Activated CD8-positive, alpha-beta memory T cell treated with anti-CD3 and anti-CD28 coated beads for 36 hours (primary cell): ENCODE results near the gene PLA2G1B. TPM values are rescaled to one million over a fixed set of nuclear protein-coding genes. Genes with fewer than 3 reads are reported as not detected.

Experiments
- CTCF ChIA-PET: fragments of 350-600 bp; sonication (Branson Sonifier 250); formaldehyde crosslinking; loops from one replicate; lab custom pipeline; 2021; ENCODE audit warnings: antibody characterized with exemption; lab: Charles Lee
- POLR2A ChIA-PET: fragments of 350-600 bp; sonication (Branson Sonifier 250); formaldehyde crosslinking; loops from one replicate; lab custom pipeline; 2021; ENCODE audit warnings: antibody characterized with exemption; lab: Charles Lee
- total RNA-seq, 2 experiments: library from RNA; stranded (reverse); gene quantifications; one replicate each; pipeline ENCODE4 v1.2.3, GENCODE V29; 2021

The PLA2G1B gene
- total RNA-seq, 2 experiments from 2014 or later = not detected

DNA sequence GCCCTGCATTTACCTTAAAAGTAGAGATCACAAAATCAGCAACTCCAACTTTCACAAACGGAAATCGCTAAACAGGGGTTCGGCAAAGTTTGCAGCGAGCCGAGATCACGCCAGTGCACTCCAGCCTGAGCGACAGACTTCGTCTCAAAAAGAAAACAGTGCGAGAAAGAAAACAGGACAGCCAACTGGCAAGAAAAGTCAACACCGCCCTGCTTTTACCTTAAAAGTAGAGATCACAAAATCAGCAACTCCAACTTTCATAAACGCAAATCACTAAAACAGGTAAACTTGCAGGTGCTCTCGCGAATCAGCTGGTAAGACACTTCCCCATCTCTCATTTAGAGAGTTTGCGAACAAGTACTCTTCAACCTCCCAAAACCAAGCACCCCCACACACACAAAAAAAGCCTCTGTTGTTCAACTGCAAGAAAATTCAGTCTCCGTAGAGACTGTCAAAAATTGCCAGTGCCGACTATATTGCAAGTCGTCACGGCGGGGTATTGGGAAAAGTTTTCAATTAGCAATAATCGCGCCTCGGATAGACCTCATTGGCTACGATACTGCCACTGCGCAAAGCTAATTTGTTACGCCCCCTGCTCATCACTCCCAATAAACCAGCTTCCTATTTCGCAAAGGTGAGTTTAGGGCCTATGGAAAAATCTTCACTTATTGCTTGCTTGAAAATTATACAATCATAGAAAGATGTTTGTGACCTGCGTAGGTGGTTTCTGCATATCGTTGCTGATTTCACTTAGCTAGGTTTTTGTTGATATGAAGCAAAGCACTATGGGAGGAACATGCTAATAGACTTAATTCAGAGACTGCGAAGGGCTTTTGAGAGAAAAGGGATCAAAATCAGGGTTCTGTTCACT lies 34.7 kb downstream of the PLA2G1B start, which contains the start of gene RNU4-1:
TSS of gene RNU4-1 (minus strand) at position 577 of the 871 bp plus-strand sequence.
- CTCF ChIA-PET = interaction anchor here (1.5 to 4.7 kb wide), 5 partner anchors 9 to 65 kb away, joined by 3 to 38 read pairs (median 9); partner anchors contain the start of gene SIRT4
- POLR2A ChIA-PET = interaction anchor here (0.6 to 4.8 kb wide), 15 partner anchors 10 to 286 kb away, joined by 3 to 192 read pairs (median 8); partner anchors contain the start of genes PXN, RPLP0, SIRT4 and SRSF9

DNA sequence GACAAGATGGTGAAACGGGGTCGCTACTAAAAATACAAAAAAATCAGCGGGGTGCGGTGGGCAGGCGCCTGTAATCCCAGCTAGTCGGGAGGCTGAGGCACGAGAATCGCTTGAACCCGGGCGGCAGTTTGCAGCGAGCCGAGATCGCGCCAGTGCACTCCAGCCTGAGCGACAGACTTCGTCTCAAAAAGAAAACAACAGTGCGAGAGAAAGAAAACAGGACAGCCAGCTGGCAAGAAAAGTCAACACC lies 35.2 kb downstream of the PLA2G1B start:
- CTCF ChIA-PET = interaction anchor here (1.5 to 4.7 kb wide), 4 partner anchors 10 to 65 kb away, joined by 3 to 38 read pairs (median 14); partner anchors contain the start of gene SIRT4
- POLR2A ChIA-PET = interaction anchor here (0.6 to 4.8 kb wide), 14 partner anchors 10 to 285 kb away, joined by 3 to 192 read pairs (median 8); partner anchors contain the start of genes PXN, RPLP0, SIRT4 and SRSF9

DNA sequence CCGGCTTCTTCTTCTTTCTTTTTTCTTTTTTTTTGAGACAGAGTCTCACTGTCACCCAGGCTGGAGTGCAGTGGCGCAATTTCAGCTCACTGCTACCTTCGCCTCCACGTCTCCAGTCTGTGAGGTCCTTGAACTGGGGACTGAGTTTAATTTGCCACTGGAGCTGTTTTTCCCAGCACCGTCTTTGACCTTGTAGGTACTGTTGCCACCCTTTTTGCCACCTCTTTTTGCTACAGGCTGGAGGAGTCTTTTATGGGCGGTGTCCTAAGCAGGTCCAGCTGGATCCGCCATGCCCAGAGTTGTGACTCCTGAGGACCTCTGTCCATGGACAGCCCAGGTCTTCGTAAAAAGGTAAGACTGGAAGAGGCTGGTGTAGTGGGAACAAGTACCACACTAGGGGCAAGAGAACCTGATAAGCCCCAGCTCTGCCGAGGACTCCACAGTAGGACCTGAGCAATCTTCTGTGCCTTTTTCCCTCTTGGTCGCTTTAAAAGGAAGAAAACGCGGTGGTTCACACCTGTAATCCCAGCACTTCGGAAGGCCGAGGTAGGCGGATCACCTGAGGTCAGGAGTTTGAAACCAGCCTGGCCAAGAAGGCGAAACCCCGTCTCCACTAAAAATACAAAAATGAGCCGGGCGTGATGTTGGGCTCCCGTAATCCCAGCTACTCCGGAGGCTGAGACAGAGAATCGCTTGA lies 36.8 kb downstream of the PLA2G1B start:
- ChIA-PET CTCF (interaction anchor here (0.6 to 4.7 kb wide), 9 partner anchors 11 to 162 kb away, joined by 3 to 38 read pairs (median 4); partner anchors contain the start of genes RPLP0 and SIRT4), POLR2A (interaction anchor here (0.5 to 4.8 kb wide), 33 partner anchors 10 to 1288 kb away, joined by 3 to 192 read pairs (median 6); partner anchors contain the start of genes C12orf43, COQ5, PXN and RAB35)

DNA sequence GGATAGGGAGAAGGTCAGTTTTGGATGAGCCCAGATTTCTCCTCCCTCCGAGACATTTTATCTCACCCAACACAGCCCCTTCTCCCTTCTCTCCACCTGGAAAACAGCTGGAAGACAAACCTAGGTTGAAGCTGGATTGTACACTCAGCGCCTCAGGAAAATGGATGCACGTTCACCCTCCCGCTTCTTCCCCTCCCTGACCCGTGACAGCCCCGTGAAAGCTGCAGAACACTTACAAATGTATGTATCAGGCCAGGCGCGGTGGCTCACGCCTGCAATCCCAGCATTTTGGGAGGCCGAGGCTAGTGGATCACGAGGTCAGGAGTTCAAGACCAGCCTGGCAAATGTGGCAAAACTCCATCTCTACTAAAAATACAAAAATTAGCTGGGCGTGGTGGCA lies 40.1 kb downstream of the PLA2G1B start:
- ChIA-PET POLR2A (interaction anchor here (1.3 kb wide), 1 partner anchor 86 kb away, joined by 4 read pairs; the partner anchor contains the start of gene RPLP0), CTCF (interaction anchor here (0.6 to 1.5 kb wide), 4 partner anchors 26 to 1098 kb away, joined by 3 to 8 read pairs (median 4); no protein-coding TSS in a partner anchor)

DNA sequence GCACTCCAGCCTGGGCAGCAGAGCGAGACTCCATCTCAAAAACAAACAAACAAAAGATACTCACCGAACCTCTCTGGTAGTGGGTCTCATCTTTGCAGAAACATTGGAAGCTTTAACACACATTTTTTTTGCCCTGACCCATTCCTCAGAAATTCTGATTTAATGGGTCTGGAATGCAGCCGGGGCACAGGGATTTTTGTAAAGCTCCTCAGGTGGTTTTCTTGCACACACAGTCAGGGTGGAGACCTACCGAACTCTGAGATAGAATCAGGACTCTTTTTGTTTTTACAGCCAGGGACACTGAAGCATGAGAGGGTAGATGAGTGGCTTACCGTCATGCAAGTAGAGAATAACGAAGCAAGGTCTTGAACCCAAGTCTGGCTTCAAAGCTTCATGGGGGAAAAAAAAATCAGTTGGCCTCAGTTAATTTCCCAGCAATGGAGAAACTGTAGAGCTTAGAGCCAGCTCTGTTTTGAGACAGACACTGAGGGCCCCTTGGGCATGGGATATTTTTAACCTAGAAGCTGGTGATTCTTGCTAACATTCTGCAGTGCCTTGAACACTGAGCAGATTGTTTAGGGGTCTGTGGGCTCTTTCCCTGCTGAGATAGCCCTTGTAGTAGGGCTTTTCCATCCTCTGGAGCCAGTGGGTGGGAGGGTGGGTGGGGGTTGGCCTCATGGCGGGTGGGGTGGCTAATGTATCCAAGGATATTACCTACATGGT lies 40.6 kb downstream of the PLA2G1B start:
- ChIA-PET POLR2A (interaction anchor here (1.3 kb wide), 1 partner anchor 86 kb away, joined by 4 read pairs; the partner anchor contains the start of gene RPLP0), CTCF (interaction anchor here (1.0 to 1.5 kb wide), 3 partner anchors 25 to 215 kb away, joined by 3 to 8 read pairs (median 4); no protein-coding TSS in a partner anchor)

DNA sequence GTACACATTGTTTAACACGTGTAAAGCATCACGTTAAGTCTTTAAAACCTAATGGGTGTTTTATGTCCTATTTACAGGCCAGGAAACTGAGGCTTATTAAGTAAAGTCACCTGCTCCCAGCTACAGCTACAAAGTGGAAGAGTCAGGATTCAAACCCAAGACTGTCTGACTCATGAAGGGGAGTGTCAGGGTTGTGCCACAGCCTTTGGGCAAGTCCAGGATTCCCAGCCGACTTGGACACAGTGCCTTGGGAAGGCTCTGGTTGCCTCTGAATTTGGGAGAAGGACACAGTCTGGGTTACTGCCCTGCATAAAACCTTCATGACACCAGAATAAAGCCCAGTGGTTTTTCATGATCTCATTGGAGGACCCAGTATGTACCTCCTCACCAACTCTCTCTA lies 43.2 kb downstream of the PLA2G1B start:
- CTCF ChIA-PET = interaction anchor here (3.3 kb wide), 1 partner anchor 56 kb away, joined by 11 read pairs; no protein-coding TSS in a partner anchor
- POLR2A ChIA-PET = no interaction called here

DNA sequence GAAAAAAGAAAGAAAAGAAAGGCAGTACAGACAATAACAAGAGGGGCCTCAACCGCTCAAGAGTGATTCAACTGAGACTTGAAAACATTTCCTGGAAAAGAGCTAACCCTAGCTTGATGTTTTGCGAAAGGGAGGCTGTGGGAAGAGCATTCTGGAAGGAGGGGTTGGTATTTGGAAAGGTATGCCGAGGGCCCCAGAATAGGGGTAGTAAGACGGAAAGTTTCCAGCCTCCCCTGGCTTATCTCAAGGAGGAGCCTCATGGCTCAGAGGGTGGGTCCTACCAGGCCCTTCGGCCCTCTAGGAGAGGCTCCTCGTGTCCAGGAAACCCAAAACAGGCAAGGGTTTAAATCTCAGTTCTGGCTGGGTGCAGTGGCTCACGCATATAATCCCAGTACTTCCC lies 44.3 kb downstream of the PLA2G1B start:
- ChIA-PET POLR2A (interaction anchor here (0.7 kb wide), 2 partner anchors 65 to 72 kb away, joined by 3 to 6 read pairs; no protein-coding TSS in a partner anchor), CTCF (interaction anchor here (0.7 to 3.3 kb wide), 4 partner anchors 10 to 88 kb away, joined by 3 to 11 read pairs (median 4); partner anchors contain the start of gene PXN)

DNA sequence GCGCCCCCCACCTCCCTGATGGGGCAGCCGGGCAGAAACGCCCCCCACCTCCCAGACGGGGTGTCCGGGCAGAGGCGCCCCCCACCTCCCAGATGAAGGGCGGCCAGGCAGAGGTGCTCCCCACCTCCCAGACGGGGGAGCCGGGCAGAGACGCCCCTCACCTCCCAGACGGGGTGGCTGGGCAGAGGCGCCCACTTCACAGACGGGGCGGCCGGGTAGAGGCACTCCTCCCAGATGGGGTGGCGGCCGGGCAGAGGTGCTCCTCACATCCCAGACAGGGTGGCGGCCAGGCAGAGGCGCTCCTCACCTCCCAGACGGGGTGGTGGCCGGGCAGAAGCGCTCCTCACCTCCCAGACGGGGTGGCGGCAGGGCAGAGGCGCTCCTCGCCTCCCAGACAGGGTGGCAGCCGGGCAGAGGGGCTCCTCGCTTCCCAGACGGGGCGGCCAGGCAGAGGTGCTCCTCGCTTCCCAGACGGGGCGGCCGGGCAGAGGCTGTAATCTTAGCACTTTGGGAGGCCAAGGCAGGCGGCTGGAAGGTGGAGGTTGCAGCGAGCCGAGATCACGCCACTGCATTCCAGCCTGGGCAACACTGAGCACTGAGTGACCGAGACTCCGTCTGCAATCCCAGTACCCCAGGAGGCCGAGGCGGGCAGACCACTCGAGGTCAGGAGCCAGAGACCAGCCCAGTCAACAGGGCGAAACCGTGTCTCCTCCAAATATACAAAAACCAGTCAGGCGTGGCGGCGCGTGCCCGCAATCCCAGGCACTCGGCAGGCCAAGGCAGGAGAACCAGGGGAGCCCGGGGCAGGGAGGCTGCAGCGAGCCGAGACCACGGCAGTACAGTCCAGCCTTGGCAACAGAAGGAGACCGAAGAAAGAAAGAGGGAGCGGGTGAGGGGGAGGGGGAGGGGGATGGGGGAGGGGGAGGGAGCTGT lies 49.2 kb downstream of the PLA2G1B start:
- POLR2A ChIA-PET = no interaction called here
- CTCF ChIA-PET = no interaction called here

DNA sequence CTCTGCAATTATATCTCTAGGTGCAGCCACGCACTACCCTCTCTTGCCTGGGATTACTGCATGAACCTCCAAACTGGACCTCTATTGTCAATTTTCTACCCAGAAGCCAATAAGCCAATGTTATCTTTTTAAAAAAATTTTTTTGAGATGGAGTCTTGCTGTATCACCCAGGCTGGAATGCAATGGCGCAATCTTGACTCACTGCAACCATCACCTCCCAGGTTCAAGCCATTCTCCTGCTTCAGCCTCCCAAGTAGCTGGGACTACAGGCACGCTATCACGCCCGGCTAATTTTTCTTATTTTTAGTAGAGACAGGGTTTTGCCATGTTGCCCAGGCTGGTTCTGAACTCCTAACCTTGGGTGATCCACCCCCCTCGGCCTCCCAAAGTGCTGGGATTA lies 50.8 kb downstream of the PLA2G1B start:
- ChIA-PET CTCF (interaction anchor here (1.7 kb wide), 1 partner anchor 48 kb away, joined by 8 read pairs; no protein-coding TSS in a partner anchor), POLR2A (no interaction called here)

Other genes starting within 250 kb of the PLA2G1B start
- gene RAB35, start 211.0 kb downstream of the PLA2G1B start, total RNA-seq = 10 to 100 TPM; 71.2 to 71.3 TPM
- 100 to 1,000 TPM; 153 to 160 TPM for gene GCN1, start 133.1 kb downstream of the PLA2G1B start, total RNA-seq
- gene RPLP0, start 126.7 kb downstream of the PLA2G1B start, total RNA-seq = 1,000 to 10,000 TPM; 3,993 to 4,133 TPM
- gene PXN, start 62.0 kb downstream of the PLA2G1B start, total RNA-seq = 10 to 100 TPM; 33.0 to 39.1 TPM
- 1,000 to 10,000 TPM; 1,157 to 1,321 TPM for gene RNU4-2, start 35.9 kb downstream of the PLA2G1B start, total RNA-seq
- gene RNU4-1, start 34.5 kb downstream of the PLA2G1B start, total RNA-seq = 100 to 1,000 TPM; 620 to 702 TPM
- 1 to 10 TPM; 2.5 to 3.7 TPM for gene SIRT4, start 25.5 kb downstream of the PLA2G1B start, total RNA-seq
- gene MSI1, start 41.4 kb upstream of the PLA2G1B start, total RNA-seq = under 1 TPM; 0.17 to 0.21 TPM
- 100 to 1,000 TPM; 494 TPM for gene COX6A1, start 110.3 kb upstream of the PLA2G1B start, total RNA-seq
- 10 to 100 TPM; 68.2 to 69.1 TPM for gene TRIAP1, start 118.6 kb upstream of the PLA2G1B start, total RNA-seq
- 10 to 100 TPM; 30.8 to 32.1 TPM for gene GATC, start 118.7 kb upstream of the PLA2G1B start, total RNA-seq
- 100 to 1,000 TPM; 275 to 281 TPM for gene SRSF9, start 142.0 kb upstream of the PLA2G1B start, total RNA-seq
- 100 to 1,000 TPM; 269 to 277 TPM for gene DYNLL1, start 168.3 kb upstream of the PLA2G1B start, total RNA-seq
- gene COQ5, start 201.4 kb upstream of the PLA2G1B start, total RNA-seq = 10 to 100 TPM; 33.7 to 36.0 TPM
- 100 to 1,000 TPM; 165 to 168 TPM for gene RNF10, start 206.6 kb upstream of the PLA2G1B start, total RNA-seq